Keratinocyte (primary cell): ENCODE data around the gene MSI2. TPM values are rescaled to one million over a fixed set of nuclear protein-coding genes. Genes with fewer than 3 reads are reported as not detected.

Experiments
- DNase-seq: peaks from one replicate; pipeline ENCODE4 v3.0.0-alpha.2; 2011; ENCODE audit warnings: low read depth, missing footprints, low spot score
- FAIRE-seq: peaks from 2 replicates; lab custom pipeline; 2011; peaks lifted over from hg19 to GRCh38; lab: Jason Lieb, UNC
- H2AFZ ChIP-seq: 2 replicates; pipeline ENCODE4 v1.6.0; 2012; ENCODE audit warnings: low read length, control low read depth, inconsistent platforms; ENCODE audit not compliant: control insufficient read depth
- H3K27ac ChIP-seq: 2 replicates; pipeline ENCODE4 v1.5.1; 2011; ENCODE audit warnings: low read length; ENCODE audit not compliant: control insufficient read depth, insufficient read depth
- H3K27me3 ChIP-seq: 3 replicates; pipeline ENCODE4 v1.6.0; 2011; ENCODE audit warnings: low read length; ENCODE audit not compliant: control insufficient read depth, insufficient read depth; ENCODE audit errors: extremely low read depth
- H3K36me3 ChIP-seq, 2 experiments: 2 replicates in 1 of 2; 3 replicates in 1 of 2; pipeline ENCODE4 v1.5.1; 2011; ENCODE audit warnings: low read length in 2 of 2, mild to moderate bottlenecking in 1 of 2; ENCODE audit not compliant: control insufficient read depth in 2 of 2, insufficient read depth in 2 of 2; ENCODE audit errors: extremely low read depth in 1 of 2
- H3K4me1 ChIP-seq: 3 replicates; pipeline ENCODE4 v1.5.1; 2011; ENCODE audit warnings: low read length; ENCODE audit not compliant: control insufficient read depth, insufficient read depth; ENCODE audit errors: extremely low read depth
- H3K4me2 ChIP-seq: 3 replicates; pipeline ENCODE4 v1.6.0; 2011; ENCODE audit warnings: low read depth, low read length; ENCODE audit not compliant: control insufficient read depth, insufficient read depth; ENCODE audit errors: extremely low read depth
- H3K4me3 ChIP-seq, 3 experiments: fragments of 200-600 bp in 1 of 3; sonication (generic) in 1 of 3; 2 replicates in 2 of 3; 3 replicates in 1 of 3; pipeline ENCODE4 v1.5.1; 2011 to 2016; ENCODE audit warnings: low read length in 3 of 3, mild to moderate bottlenecking in 3 of 3, control low read depth in 2 of 3, inconsistent platforms in 1 of 3, low read depth in 1 of 3, mixed read lengths in 1 of 3, mixed run types in 1 of 3, moderate library complexity in 1 of 3; ENCODE audit not compliant: control insufficient read depth in 2 of 3, insufficient read depth in 2 of 3; ENCODE audit errors: extremely low read depth in 1 of 3
- H3K79me2 ChIP-seq: 2 replicates; pipeline ENCODE4 v1.6.0; 2012; ENCODE audit warnings: low read length; ENCODE audit not compliant: control insufficient read depth, insufficient read depth
- H3K9ac ChIP-seq: 3 replicates; pipeline ENCODE4 v1.6.0; 2011; ENCODE audit warnings: low read length; ENCODE audit not compliant: control insufficient read depth, insufficient read depth; ENCODE audit errors: extremely low read depth
- H3K9me1 ChIP-seq: 3 replicates; pipeline ENCODE4 v1.6.0; 2011; ENCODE audit warnings: low read length; ENCODE audit not compliant: control insufficient read depth, insufficient read depth; ENCODE audit errors: extremely low read depth
- H3K9me3 ChIP-seq: 2 replicates; pipeline ENCODE4 v1.5.1; 2012; ENCODE audit warnings: low read depth, low read length; ENCODE audit not compliant: control insufficient read depth
- H4K20me1 ChIP-seq: 3 replicates; pipeline ENCODE4 v1.6.0; 2011; ENCODE audit warnings: low read length; ENCODE audit not compliant: control insufficient read depth, insufficient read depth; ENCODE audit errors: extremely low read depth
- EZH2 ChIP-seq: IDR thresholded peaks from one replicate; pipeline ENCODE4 v1.6.1; 2012; ENCODE audit warnings: inconsistent platforms, mild to moderate bottlenecking, low read length, moderate library complexity
- dilution Hi-C: fragments of 300-500 bp; cut with MboI; formaldehyde crosslinking; loops from one replicate; pipeline ENCODE4 v1.7.0; 2020; ENCODE audit warnings: low sequenced_read_pairs; ENCODE audit not compliant: extremely low pct_ligation_motif_present
- polyA plus RNA-seq, 5 experiments: library from polyadenylated mRNA; depleted of rRNA in 3 of 5; stranded (reverse) in 3 of 5; stranded (forward) in 1 of 5; unstranded in 1 of 5; fragments of >200 nt; gene quantifications; 1 replicate in 1 of 5; 2 replicates in 3 of 5; 3 replicates in 1 of 5; pipeline versions ENCODE4 v1.2.1 to v1.2.3, GENCODE V29; 2011 to 2012; ENCODE audit warnings: missing spikeins in 2 of 5, low read depth in 1 of 5, low replicate concordance in 1 of 5
- TF ChIP-seq, protein P1 (sequence below), 3 experiments: IDR thresholded peaks in 1 of 3; conservative IDR thresholded peaks in 1 of 3; optimal IDR thresholded peaks in 1 of 3; 2 replicates in 2 of 3; 3 replicates in 1 of 3; pipeline versions ENCODE3 to v1.5.1; 2011; ENCODE audit warnings: low read length in 3 of 3, mild to moderate bottlenecking in 3 of 3, moderate library complexity in 2 of 3, control low read depth in 1 of 3, inconsistent platforms in 1 of 3; ENCODE audit not compliant: insufficient read depth in 2 of 3; ENCODE audit errors: extremely low read depth in 1 of 3

Gene MSI2
- polyA plus RNA-seq, 1 donor (not counting 4 experiments of a cell fraction or from before 2014, with no cell fraction given): 22.3 TPM

DNA sequence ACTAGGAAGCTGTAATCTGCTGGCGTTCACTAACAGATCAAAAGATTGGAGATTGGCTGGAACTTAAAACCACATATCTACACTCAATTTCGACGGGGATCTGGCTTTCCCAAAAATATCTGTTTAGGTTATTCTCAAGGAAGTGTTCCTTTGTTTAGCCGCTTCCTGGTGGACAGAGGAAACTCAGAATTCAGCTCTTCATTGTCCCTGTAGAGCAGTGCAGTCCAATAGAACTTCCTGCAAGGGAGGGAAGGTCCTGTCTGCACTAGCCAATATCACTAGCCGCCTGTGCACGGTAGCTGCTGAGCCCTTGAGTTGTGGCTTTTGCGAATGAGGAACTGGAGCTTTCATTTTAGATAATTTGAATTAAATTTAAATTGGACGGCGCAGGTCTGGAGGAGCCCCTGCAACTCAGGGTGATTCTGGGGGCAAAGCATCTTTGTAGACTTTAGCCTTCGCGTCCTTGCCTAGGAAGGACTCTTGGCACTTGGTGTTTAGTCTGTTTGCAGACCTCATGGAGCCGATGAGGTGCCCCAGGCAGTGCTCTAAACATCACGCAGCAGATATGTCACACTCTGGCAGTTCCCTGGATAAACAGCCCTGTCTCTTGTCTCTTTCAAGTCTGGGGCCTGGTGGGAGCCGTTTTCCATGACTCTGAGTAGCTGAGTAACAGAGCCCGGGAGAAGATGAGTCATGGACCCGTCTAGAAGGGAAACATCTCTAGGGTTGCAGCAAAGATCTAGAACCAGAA is 366.5 kb downstream of the MSI2 start:
- no peaks in the 10 kb centered on the region for H4K20me1 ChIP-seq
- no peak overlapping the region for H3K27ac ChIP-seq
- no peaks in the 10 kb centered on the region for H3K27me3 ChIP-seq
- H3K4me3 ChIP-seq: no peak overlapping the region
- H3K4me2 ChIP-seq: no peak overlapping the region
- dilution Hi-C loops: no loop called here
- FAIRE-seq (no peak), DNase-seq (no peak)
- no peaks in the 10 kb centered on the region for H3K4me1 ChIP-seq
- H3K9ac ChIP-seq: no peak overlapping the region
- H2AFZ ChIP-seq: no peak overlapping the region
- H3K9me1 ChIP-seq: no peaks in the 10 kb centered on the region
- H3K79me2 ChIP-seq: no peaks in the 10 kb centered on the region
- no peaks in the 10 kb centered on the region for H3K9me3 ChIP-seq
- H3K36me3 ChIP-seq: no peaks in the 10 kb centered on the region
- TF ChIP-seq, protein P1, sequence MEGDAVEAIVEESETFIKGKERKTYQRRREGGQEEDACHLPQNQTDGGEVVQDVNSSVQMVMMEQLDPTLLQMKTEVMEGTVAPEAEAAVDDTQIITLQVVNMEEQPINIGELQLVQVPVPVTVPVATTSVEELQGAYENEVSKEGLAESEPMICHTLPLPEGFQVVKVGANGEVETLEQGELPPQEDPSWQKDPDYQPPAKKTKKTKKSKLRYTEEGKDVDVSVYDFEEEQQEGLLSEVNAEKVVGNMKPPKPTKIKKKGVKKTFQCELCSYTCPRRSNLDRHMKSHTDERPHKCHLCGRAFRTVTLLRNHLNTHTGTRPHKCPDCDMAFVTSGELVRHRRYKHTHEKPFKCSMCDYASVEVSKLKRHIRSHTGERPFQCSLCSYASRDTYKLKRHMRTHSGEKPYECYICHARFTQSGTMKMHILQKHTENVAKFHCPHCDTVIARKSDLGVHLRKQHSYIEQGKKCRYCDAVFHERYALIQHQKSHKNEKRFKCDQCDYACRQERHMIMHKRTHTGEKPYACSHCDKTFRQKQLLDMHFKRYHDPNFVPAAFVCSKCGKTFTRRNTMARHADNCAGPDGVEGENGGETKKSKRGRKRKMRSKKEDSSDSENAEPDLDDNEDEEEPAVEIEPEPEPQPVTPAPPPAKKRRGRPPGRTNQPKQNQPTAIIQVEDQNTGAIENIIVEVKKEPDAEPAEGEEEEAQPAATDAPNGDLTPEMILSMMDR (optimal IDR thresholded peaks at IDR 0.05 in 1 of 3, IDR thresholded peaks at IDR 0.05 in 1 of 3, conservative IDR thresholded peaks at IDR 0.05 in 1 of 3; ENCODE audit: extremely low read depth in 1 of 3, insufficient read depth in 2 of 3, low read length in 3 of 3): no peak
- no peak for TF ChIP-seq EZH2

DNA sequence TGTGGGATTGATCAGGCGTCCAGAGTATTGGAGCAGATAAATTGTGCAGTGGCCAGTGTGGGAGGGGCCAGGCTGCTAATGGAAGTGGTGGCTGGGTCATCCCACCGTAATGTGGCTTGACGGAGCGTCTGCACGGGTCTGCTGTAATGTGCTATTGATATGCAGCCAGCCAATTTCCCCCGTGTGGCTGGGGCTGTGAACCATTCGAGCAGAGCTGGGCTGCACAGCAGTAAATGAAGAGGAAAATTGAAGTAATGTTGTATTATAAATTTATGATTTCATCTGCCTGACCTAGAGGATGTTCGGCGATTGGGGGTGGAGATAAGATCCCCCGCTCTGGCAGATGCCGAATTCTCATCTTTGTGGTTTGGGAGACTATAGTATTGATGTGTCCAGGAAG is 367.3 kb downstream of the MSI2 start:
- FAIRE-seq (no peak), DNase-seq (no peak)
- Histone ChIP-seq H3K27ac (no peak overlapping the region), H3K36me3 (peaks cover 0 to under 1% of the 10 kb centered on the region in 2 experiments), H3K27me3 (no peaks in the 10 kb centered on the region), H4K20me1 (no peaks in the 10 kb centered on the region), H2AFZ (no peak overlapping the region), H3K9ac (no peak overlapping the region), H3K4me1 (no peaks in the 10 kb centered on the region), H3K4me2 (no peak overlapping the region), H3K79me2 (no peaks in the 10 kb centered on the region), H3K9me3 (no peaks in the 10 kb centered on the region), H3K4me3 (no peak overlapping the region), H3K9me1 (no peaks in the 10 kb centered on the region)
- dilution Hi-C loops: no loop called here
- no peak for TF ChIP-seq EZH2
- TF ChIP-seq, protein P1 (optimal IDR thresholded peaks at IDR 0.05 in 1 of 3, IDR thresholded peaks at IDR 0.05 in 1 of 3, conservative IDR thresholded peaks at IDR 0.05 in 1 of 3; ENCODE audit: extremely low read depth in 1 of 3, insufficient read depth in 2 of 3, low read length in 3 of 3): no peak
